ENCODE results near the gene TTLL4.

Gene TTLL4, protein sequence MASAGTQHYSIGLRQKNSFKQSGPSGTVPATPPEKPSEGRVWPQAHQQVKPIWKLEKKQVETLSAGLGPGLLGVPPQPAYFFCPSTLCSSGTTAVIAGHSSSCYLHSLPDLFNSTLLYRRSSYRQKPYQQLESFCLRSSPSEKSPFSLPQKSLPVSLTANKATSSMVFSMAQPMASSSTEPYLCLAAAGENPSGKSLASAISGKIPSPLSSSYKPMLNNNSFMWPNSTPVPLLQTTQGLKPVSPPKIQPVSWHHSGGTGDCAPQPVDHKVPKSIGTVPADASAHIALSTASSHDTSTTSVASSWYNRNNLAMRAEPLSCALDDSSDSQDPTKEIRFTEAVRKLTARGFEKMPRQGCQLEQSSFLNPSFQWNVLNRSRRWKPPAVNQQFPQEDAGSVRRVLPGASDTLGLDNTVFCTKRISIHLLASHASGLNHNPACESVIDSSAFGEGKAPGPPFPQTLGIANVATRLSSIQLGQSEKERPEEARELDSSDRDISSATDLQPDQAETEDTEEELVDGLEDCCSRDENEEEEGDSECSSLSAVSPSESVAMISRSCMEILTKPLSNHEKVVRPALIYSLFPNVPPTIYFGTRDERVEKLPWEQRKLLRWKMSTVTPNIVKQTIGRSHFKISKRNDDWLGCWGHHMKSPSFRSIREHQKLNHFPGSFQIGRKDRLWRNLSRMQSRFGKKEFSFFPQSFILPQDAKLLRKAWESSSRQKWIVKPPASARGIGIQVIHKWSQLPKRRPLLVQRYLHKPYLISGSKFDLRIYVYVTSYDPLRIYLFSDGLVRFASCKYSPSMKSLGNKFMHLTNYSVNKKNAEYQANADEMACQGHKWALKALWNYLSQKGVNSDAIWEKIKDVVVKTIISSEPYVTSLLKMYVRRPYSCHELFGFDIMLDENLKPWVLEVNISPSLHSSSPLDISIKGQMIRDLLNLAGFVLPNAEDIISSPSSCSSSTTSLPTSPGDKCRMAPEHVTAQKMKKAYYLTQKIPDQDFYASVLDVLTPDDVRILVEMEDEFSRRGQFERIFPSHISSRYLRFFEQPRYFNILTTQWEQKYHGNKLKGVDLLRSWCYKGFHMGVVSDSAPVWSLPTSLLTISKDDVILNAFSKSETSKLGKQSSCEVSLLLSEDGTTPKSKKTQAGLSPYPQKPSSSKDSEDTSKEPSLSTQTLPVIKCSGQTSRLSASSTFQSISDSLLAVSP

DNA sequence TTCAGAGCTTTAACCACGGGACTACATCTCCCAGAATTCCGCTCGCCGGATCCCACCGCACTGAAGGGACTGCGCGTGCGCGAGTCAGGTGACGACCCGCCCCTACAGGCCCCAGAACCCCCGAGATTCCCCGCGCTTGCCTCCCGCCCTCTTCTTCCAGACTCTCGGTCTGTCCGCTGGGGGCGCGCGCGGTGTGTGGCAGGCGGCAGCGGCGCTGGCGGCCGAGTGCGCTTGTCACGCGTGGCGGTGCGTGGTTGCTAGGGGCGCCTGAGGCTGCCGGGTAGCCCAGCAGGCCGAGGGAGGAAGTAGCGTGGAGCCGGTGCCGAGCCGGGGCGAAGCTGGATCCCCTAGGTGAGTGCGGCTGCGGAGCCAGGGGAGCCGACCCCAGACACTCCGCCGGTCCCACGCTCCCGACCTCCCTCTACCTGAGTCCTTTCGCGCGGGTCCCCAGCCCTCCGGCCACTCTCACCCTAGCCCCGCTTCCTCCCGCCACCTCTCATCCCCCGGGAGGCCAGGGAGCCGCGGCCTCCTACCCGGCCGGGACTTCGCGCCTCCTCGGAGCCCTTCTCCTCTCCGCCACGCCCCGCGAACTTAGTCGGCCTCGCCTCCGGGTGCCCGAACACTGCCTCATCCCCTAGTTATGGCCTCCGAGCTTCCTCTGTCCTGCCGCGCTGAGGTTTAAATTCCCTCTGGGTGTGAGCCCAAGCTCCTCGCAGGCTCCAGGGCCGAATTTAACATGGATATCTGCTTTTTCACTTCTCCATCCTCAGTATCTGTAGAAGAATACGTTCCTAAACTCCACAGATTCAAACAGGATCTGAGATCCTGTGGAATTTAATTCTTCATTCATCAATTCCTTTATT lies at the start of gene TTLL4:
Gene TTLL4 (plus strand): TSS at position 149 of the 863 bp plus-strand sequence. CDS start 26,842 bp downstream, outside the sequence.
- DNase-seq: peak; percentile 95

DNA sequence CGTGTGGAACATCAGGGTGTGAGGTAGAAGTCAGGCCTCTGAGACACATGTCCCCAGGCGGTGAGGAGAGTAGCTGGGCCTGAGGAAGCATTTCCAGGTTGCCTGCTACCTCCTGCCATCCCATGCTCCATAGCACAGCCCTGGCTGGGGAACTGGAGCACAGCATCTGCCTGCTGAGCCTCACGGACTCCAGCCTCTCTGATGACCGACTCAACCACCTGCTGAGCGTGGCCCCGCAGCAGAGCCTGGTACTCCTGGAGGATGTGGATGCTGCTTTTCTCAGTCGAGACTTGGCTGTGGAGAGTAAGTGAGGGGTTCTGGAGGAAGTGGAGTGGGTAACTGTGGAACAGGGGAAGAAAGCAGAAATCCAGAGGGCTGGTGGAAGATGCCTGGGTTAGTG lies 48.3 kb upstream of the TTLL4 start:
- DNase-seq: no peak

DNA sequence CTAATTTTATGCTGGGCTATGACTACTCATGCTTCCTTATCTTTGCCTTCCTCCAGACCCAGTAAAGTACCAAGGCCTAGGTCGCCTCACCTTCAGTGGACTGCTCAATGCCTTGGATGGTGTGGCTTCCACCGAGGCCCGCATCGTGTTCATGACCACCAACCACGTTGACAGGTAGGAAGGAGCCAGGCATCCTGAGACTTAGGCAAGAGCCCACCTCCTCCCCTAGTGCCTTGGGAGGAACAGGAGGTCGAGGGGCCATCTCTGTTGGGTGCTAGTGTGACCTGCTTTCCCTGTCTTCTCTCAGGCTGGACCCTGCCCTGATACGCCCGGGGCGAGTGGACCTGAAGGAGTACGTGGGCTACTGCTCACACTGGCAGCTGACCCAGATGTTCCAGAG lies 47.8 kb upstream of the TTLL4 start:
- DNase-seq: no peak

DNA sequence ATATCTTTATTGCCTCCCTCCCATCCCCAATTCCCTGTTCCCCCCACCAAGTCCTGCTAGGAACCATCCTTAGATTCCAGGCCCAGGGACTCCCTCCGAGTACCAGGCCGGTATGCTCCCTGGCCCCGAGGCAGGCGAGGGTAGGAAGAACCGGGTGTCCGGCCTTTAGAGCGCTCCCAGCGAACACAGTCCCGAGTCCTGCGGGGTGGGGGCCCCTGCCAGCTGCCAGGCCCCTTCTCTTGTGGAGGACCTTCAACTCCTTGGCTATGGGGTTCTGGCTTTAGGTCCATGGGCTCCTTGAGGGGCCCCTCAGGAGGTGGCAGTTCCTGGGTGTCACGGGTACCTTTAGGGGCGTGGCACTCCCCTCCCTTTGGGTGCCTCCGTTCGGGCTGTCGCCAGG lies 46.7 kb upstream of the TTLL4 start:
- no peak for DNase-seq

DNA sequence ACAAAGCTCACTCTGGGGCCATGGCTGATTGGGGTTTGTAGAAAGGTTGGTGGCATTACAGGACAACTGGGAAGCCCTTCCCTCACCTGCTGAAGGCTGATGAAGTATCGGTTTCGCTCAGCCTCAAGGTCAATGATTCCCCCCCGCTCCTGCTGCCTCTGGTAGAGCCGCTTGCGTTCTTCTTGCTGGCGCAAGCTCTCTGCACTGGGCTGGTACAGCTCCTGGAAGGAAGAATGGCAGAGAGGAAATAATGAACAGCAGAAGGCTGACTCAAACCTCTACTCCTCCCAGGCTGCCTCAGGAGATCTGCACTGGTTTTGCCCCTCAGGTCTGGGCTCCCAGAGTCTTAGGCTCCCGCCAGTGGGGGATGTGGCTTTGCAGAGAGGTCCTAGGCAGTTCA lies 46.0 kb upstream of the TTLL4 start:
- DNase-seq: no peak

DNA sequence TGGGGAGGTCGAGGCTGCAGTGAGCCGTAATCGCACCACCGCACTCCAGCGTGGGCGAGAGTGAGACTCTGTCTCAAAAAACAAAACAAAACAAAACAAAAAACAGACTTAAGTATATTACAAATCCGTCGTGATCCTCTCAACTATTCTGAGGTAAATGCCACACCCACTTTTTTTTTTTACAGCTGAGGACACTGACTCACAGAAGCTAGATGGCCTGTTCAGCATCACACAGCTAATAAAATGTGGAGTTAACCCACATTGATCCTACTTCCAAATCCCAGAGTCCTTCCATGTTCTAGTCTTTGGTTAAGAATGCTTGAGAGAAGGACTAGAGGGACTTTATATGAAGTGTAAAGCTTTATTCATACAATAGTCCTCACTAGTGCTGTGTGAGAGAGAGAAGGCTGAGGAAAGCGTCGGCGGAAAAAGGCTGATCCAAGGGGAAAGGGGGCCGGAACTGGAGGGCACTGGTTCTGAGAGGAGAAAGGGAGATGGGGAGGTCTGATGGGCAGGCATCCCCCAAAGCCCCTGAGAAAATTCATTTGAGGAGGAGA lies 39.5 kb upstream of the TTLL4 start:
- no peak for DNase-seq

DNA sequence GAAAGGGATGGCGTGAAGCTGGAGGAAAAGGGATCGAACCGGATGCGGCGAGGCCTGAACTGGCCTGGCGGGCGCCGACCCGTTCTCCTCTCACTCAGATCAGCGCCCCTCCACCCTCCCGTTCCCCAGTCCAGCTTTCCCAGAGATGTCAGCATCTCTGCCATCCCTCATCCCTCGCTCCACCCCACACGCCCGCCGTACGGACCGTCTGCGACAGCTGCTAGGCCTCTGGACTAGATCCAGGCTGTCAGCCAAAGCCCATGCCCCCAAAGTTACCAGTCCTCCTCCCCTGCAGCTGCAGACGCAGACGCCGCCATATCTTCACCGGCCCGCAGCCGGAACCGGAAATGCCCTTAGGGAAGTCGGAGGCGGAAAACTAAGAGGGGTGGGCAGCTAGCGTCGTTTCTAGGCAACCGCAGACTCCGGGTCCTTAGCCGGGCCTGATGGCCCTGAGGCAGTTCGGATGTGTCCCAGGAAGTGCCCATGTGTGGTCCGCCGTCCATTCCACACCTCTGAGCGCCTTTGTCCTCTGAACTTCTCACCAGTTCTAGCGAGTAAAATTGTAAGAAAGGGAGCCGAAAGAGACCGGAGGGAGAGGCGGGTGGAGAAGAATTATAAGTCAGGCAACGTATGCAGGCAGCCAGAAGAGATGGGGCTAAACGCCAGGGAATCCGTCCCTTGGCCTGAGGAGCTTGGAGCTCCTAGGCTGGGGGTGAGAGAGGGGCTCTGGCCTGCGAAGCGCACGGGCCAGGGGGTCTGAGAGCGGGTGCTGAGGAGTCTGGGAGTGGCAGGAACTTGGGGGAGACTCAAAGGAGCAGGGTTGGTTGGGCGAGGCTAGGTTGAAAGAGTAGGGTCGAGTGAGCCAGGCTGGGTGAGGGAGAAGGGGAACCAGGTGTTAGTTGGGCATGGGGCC lies 38.7 kb upstream of the TTLL4 start, which contains the start of the genes RNF25 and STK36:
Gene RNF25 (minus strand): TSS at position 349 of the 913 bp plus-strand sequence. CDS start 32 bp downstream, at position 317.
Gene STK36 (plus strand): TSS at position 433 of the 913 bp plus-strand sequence. CDS start 744 bp downstream, outside the sequence.
- peak; percentile 88 for DNase-seq

DNA sequence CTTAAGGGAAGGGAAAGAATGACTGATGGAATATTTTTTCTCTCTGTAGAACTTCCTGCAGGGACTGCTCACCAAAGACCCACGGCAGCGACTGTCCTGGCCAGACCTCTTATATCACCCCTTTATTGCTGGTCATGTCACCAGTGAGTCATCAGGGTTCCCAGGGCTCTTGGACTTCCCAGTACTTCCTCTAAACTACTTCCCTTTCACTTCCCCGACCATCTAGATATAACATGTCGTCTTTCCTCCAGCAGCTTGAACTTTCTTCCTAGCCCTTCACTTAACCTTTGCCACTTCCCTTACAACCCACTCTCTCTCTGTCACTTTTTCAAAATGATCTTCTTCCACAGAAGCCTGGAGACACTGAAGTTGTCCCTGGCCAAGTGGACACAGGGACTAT lies 31.5 kb upstream of the TTLL4 start:
- no peak for DNase-seq

DNA sequence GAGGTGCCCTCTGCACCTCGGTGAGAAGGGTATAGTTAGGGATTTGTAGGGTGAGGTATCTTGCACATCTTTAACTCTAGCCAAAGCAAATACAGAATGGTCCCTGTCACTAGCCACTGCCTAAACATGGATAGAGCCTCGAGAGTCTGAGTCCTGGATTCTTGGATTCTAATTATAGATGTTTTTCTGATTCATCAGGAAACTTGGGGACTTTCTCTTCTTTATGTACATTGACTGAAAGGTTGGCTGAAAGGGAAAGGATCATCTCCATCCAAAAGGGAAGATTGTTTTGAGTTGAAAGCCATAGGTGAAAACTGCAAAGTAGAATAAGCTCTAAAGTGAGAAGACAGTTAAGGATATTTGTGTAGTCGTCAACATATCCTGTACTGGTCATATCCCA lies 30.6 kb upstream of the TTLL4 start:
- DNase-seq: no peak

DNA sequence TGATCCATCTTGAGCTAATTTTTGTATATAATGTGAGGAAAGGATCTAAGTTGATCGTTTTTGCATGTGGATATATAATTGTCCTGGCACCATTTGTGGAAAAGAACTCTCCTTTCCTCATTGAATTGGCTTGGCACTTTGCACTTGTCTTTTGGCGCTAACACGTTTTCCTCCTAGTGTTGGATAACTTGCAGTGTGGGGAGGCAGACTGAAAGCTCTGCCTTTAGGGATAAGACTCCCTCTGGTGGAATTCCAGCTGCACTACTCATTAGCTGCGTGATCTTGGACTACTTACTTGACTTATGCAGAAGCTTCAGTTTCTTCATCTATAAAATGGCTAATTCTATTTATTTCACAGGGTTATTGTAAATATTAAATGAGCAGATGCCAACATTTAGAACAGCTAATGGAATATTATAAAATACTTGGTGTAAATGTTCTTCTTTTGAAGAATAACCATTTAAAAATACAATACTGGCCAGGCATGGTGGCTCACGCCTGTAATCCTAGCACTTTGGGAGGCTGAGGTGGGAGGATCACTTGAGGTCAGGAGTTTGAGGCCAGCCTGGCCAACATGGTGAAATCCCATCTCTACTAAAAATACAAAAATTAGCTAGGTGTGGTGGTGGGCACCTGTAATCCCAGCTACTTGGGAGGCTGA lies 23.1 kb upstream of the TTLL4 start:
- peak; percentile 86 for DNase-seq

DNA sequence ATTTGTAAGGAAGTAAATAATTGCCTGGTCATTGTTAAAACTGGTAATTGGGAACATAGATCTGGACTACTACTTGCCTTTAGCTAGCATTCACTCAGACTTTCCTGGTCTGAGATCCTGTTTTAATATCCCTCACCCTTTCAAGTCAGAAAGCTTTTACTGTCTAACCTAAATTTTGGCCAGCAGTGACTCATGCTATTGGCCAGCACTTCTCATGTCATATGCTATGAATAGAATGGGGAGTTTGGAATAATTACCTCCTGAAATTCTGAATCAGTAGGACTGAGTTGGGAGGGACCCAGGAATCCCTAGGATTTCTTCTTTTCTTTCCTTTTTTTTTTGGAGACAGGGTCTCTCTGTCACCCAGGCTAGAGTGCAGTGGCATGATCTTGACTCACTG lies 19.4 kb upstream of the TTLL4 start:
- DNase-seq: no peak

DNA sequence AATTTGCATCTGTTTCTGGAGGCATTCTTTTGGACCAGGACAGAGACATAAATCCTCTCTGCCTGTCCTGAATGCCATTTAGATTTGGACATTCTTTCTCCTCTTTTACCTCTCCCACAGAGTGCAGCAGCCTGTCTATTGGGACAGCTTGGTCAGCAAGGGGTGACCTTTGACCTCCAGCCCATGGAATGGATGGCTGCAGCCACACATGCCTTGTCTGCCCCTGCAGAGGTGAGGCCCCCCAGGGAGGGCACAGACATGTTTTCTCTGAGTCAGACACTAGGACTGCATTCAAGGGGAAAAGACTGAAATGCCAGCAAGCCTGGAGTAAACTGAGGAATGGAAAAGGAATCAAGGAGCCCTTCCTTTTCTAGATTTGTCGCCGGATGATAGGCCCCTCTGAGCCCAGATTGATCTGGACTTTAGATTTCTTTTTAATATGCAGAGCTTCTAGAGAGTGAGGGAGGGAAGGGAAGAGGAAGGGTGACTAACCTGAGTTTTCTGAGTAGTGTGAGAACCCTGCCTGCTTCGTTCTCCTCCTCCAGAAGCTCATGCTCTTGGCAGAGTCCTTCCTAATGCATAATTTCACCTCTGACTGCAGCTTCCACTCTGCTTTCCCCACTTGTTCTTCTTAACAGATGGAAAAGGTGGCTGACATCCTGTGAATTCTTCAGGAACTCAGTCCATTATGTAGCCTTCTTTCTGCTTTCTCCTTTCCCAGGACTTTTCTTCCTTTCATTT lies 16.1 kb upstream of the TTLL4 start:
- DNase-seq: no peak

DNA sequence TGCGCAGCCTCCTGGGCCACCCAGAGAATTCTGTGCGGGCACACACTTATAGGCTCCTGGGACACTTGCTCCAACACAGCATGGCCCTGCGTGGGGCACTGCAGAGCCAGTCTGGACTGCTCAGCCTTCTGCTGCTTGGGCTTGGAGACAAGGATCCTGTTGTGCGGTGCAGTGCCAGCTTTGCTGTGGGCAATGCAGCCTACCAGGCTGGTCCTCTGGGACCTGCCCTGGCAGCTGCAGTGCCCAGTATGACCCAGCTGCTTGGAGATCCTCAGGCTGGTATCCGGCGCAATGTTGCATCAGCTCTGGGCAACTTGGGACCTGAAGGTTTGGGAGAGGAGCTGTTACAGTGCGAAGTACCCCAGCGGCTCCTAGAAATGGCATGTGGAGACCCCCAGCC lies 11.8 kb upstream of the TTLL4 start:
- DNase-seq: no peak

DNA sequence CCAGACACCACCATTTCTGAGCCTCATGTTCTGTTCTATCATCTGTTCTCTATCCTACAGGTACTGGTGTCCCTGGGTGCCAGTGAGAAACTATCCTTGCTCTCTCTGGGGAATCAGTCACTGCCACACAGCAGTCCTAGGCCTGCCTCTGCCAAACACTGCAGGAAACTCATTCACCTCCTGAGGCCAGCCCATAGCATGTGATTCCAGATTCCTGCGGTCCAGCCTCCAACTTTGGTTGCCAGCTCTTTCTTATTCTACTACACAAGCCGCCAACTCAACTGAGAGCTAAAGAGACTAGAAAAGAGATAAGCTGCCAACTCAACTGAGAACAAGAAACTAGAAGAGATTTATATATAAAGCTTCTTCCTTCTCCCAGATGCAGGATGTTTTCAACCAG lies 8.8 kb upstream of the TTLL4 start:
- DNase-seq: no peak

DNA sequence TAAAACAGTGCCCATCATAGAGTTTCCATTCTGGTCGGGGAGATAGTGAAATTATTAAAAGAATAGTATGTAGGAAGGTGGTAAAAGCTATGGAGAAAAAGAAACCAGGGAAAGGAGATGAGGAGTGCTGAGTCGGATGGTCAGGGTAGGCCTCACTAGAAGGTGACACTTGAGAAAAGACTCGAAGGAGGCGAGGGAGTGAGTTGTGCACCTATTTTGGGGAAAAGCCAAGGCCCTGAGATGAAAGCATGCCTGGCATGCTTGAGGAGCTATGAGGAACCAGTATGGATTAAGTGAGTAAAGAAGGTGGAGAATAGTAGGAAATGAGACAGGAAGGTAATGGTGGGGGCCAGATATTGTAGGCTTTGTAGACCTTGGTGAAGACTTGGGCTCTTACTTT lies 7.3 kb upstream of the TTLL4 start:
- DNase-seq: no peak

DNA sequence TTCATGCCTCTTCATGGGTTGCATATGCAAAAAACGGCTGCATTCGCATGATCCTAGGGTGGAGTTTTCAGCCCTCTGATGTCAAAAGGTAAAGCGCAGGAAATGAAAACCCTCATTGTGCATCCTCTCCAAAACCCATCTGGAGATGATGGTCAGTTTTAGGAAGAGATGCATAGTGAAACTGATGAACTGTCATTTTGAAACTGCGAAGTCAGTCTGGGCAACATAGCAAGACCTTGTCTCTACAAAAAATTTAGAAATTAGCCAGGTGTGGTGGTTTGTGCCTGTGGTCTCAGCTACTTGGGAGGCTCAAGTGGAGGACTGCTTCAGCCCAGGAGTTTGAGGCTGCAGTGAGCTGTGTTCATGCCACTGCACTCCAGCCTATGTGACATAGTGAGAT lies 2.5 kb upstream of the TTLL4 start:
- DNase-seq: no peak

DNA sequence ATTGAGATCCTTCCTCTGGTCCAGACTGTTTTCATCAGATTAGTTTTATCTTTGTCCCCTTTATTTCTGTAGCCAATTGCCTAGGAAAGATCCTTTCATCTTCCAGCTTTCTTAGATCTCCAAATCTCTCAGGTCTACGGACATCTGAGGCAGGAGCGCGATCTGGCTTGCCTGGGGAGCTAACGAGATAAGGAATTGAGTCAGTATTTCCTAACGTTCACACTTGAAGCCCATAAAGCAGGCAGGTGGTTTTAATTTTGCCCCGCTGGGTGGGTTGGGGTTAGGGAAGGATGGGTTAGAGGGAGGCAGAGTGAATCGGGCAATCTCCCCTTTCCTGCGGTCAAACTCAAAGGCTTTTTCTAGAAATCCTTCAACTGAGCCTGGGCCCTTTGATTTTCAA lies 727 bp upstream of the TTLL4 start:
- DNase-seq: no peak

DNA sequence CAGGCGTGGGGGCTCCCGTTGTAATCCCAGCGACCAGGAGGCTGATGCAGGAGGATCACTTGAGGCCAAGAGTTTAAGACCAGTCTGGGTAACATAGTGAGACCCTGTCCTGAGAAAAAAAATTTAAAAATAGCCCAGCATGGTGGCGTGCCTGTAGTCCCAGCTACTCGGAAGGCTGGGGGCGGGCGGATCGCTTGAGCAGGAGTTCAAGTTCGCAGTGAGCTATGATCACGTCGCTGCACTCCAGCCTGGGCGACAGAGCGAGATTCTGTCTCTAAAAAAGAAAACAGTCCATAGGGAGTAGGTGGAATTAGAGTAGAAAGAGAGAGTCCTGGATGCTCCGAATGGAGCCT lies 325 bp upstream of the TTLL4 start:
- DNase-seq: no peak

DNA sequence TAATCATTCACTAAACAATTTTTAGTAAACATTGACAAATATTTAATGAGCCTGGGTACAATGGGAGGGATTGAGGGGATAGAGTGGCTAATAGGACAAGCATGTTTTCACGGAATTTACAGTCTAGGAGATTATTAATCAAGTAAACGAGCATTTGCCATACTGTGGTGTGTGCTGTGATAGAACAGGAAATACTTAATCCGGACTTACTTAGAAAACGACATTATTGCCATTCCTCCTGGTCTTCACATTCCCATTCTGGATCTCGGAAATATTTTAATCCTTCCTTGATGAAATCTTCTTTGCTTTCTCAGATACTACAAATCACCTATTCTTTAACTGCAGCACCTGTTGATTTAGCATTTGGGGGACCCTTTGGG lies 905 bp downstream of the TTLL4 start:
- no peak for DNase-seq

DNA sequence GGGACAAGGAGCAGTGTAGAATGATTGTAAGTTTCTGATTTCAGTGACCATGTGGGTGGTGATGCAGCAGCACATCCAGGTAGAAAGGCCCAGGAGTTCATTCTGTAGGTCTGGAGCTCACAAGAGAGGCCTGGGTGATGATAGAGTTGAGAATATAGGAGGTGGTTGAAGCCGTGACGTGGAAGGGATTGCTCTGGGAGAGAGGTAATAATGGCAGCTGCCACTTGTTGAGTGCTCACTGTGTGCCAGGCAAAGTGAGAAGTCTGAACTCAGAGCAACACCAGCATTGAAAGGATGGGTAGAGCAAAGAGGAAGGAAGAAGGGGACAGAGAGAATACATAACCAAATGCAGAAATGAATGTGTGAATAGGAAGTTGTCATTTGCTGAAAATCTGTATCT lies 3.3 kb downstream of the TTLL4 start:
- no peak for DNase-seq

Measured in NCI-H1694 (cell line).